ENCODE data around the gene IL10RB.

IL10RB gene

DNA sequence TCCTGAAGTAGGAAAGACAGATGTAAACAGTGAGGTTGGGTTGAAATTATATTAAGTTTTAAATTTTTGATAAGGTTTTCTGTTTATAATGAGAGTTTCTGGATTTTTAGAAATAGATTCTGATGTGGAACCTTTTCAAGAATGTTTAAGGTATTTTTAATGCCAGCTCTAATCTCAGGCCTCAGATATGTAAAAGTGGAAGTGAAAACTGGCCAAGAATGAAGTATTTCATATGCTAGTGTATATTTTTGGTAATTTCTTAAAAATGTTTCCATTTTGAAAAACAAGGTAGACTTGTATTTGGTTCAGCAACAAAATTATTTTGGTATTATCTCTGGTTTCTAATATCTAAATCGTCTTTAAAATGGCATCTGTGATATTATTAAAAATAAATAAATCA, 73.0 kb downstream of the IL10RB start:
- no peak for DNase-seq

- DNase-seq: no peak
Observed at GRCh38 chr21:33339918-33340317, 73.8 kb downstream of the IL10RB start.

- no peak for DNase-seq
Observed at GRCh38 chr21:33345751-33346238, 79.6 kb downstream of the IL10RB start.

All from activated CD4-positive, alpha-beta T cell treated with anti-CD3 and anti-CD28 coated beads, Interleukin-2, amount 50 U/mL, for 4 hours (primary cell).